IMR-90 (cell line): ENCODE measurements around the gene STK35.

Experiments used
- BHLHE40 ChIP-seq: fragments of 150-350 bp; IDR thresholded peaks from 2 replicates; pipeline ENCODE4 v1.6.1; 2016; ENCODE audit warnings: mild to moderate bottlenecking, low read depth, low read length
- CEBPB ChIP-seq: IDR thresholded peaks from 2 replicates; pipeline ENCODE4 v1.6.1; 2012; ENCODE audit warnings: low read depth, low read length, improper control_type of control experiment
- MAZ ChIP-seq: IDR thresholded peaks from 2 replicates; pipeline ENCODE4 v1.6.1; 2012; ENCODE audit warnings: low read depth, mild to moderate bottlenecking, low read length, improper control_type of control experiment, moderate library complexity, borderline replicate concordance
- NFE2L2 ChIP-seq: fragments of 150-350 bp; IDR thresholded peaks from 2 replicates; pipeline ENCODE4 v1.6.1; 2016; ENCODE audit warnings: low read depth, mild to moderate bottlenecking, low read length
- POLR2A ChIP-seq: IDR thresholded peaks from 2 replicates; pipeline ENCODE4 v1.6.1; 2012; ENCODE audit warnings: mild to moderate bottlenecking, low read depth, low read length
- RAD21 ChIP-seq: IDR thresholded peaks from 2 replicates; pipeline ENCODE4 v1.6.1; 2012; ENCODE audit warnings: low read length, improper control_type of control experiment
- RFX5 ChIP-seq: IDR thresholded peaks from 2 replicates; pipeline ENCODE4 v1.8.0; 2012; ENCODE audit warnings: low read depth, mild to moderate bottlenecking, low read length, moderate library complexity
- TF ChIP-seq, protein P1 (sequence below): fragments of 150-350 bp; IDR thresholded peaks from 2 replicates; pipeline ENCODE4 v1.6.1; 2017; ENCODE audit warnings: mild to moderate bottlenecking, antibody characterized with exemption, low read length, low read depth
- TF ChIP-seq, protein P2 (sequence below): conservative IDR thresholded peaks from 2 replicates; pipeline ENCODE4 v1.5.1; 2012; ENCODE audit warnings: mild to moderate bottlenecking, low read depth, low read length, improper control_type of control experiment

DNA sequence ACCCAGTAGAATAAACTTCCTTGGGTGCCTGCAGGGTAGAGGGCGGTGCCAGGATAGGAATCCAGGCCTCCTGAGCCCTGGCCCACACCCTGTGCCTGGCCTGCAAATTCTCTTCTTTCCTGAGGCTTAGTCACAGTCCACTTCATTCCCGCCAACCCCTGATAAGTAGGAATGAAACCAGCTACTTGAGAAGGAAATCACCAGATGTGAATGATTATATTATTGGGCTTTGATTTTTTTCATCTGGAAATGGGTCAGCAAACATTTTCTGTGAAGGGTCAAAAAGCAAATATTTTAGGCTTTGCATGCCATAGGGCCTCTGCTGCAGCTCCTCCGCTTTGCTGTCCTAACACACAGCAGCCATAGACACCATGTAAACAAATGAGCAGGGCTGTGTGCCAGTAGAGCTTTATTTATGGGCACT is 50.2 kb downstream of the STK35 start:
- TF ChIP-seq BHLHE40 (no peak), POLR2A (no peak), RAD21 (no peak), RFX5 (no peak), NFE2L2 (no peak), MAZ (no peak), CEBPB (no peak)
- TF ChIP-seq, protein P1, sequence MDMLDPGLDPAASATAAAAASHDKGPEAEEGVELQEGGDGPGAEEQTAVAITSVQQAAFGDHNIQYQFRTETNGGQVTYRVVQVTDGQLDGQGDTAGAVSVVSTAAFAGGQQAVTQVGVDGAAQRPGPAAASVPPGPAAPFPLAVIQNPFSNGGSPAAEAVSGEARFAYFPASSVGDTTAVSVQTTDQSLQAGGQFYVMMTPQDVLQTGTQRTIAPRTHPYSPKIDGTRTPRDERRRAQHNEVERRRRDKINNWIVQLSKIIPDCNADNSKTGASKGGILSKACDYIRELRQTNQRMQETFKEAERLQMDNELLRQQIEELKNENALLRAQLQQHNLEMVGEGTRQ: no peak
- TF ChIP-seq, protein P2, sequence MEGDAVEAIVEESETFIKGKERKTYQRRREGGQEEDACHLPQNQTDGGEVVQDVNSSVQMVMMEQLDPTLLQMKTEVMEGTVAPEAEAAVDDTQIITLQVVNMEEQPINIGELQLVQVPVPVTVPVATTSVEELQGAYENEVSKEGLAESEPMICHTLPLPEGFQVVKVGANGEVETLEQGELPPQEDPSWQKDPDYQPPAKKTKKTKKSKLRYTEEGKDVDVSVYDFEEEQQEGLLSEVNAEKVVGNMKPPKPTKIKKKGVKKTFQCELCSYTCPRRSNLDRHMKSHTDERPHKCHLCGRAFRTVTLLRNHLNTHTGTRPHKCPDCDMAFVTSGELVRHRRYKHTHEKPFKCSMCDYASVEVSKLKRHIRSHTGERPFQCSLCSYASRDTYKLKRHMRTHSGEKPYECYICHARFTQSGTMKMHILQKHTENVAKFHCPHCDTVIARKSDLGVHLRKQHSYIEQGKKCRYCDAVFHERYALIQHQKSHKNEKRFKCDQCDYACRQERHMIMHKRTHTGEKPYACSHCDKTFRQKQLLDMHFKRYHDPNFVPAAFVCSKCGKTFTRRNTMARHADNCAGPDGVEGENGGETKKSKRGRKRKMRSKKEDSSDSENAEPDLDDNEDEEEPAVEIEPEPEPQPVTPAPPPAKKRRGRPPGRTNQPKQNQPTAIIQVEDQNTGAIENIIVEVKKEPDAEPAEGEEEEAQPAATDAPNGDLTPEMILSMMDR: no peak
